NCI-H2029 treated with DMSO at 0.1 percent for 48 hours (cell line): ENCODE results near the gene KBTBD3.

Experiments used
- DNase-seq: peaks from one replicate; lab custom pipeline; 2025; lab: John Stamatoyannopoulos, UW

Gene KBTBD3

GRCh38 chr11:106001304-106002012 lies 75.7 kb downstream of the KBTBD3 start:
- no peak for DNase-seq
